ENCODE results near the gene SBNO2. TPM values are rescaled to one million over a fixed set of nuclear protein-coding genes. Genes with fewer than 3 reads are reported as not detected.

SBNO2 gene
- total and polyA plus RNA-seq, 2 of the 4 experiments (the other 2 are of a cell fraction): 13.4 to 40.5 TPM

- 96% methylated on average over 16 of the region's 20 CpGs; no CpG with 5 or more reads in 1 of the 2 experiments for WGBS, 2 experiments (ENCODE audit: extremely low coverage in 2 of 2, insufficient read length in 1 of 2)
- Histone ChIP-seq H2AK5ac (ENCODE audit: low read depth, low read length) (no peak overlapping the region), H3K4me2 (ENCODE audit: low read depth, low read length) (no peak overlapping the region), H2BK15ac (ENCODE audit: low read depth, low read length) (no peak overlapping the region), H4K91ac (ENCODE audit: insufficient read depth, low read depth, low read length) (no peak overlapping the region), H3K23ac (ENCODE audit: low read depth, low read length) (no peak overlapping the region), H3K36me3 (ENCODE audit: control insufficient read depth, insufficient read depth, low read length) (no peaks in the 10 kb centered on the region), H2BK20ac (ENCODE audit: low read depth, low read length) (no peak overlapping the region), H2AK9ac (replicated peaks; ENCODE audit: low read depth, low read length, poor library complexity) (no peak overlapping the region), H2BK5ac (ENCODE audit: low read depth, low read length, poor library complexity, severe bottlenecking) (no peak overlapping the region), H3K4me1 (ENCODE audit: control insufficient read depth, insufficient read depth, low read length) (peaks cover 3% of the 10 kb centered on the region; the same call in 1 of the 2 replicates), H3K27ac (ENCODE audit: insufficient read depth, low read length) (no peak overlapping the region), H3K4me3 (ENCODE audit: insufficient read depth, low read depth, low read length) (no peak overlapping the region), H2AFZ (replicated peaks; ENCODE audit: low read length, poor library complexity) (no peak overlapping the region), H3K4ac (ENCODE audit: low read depth, low read length) (no peak overlapping the region), H3K9ac (ENCODE audit: low read depth, low read length) (no peak overlapping the region), H4K5ac (ENCODE audit: low read depth, low read length) (no peak overlapping the region), H3K14ac (replicated peaks; ENCODE audit: low read depth, low read length) (no peak overlapping the region), H4K20me1 (ENCODE audit: insufficient read depth, low read length) (0 out of 2 replicates have a peak, but pooled peaks cover 6% of the 10 kb centered on the region), H3K79me1 (ENCODE audit: low read depth in 1 of 2, low read length in 2 of 2) (no peaks in the 10 kb centered on the region), H3K9me1 (ENCODE audit: insufficient read depth, low read length) (no peaks in the 10 kb centered on the region), H3K27me3 (ENCODE audit: control insufficient read depth, insufficient read depth, low read length) (peaks cover 3% of the 10 kb centered on the region; the same call in 1 of the 2 replicates), H3K18ac (ENCODE audit: low read depth, low read length) (no peak overlapping the region), H2BK120ac (ENCODE audit: low read depth, low read length) (no peak overlapping the region), H3K56ac (ENCODE audit: extremely low read depth, insufficient read depth, low read length) (no peak overlapping the region), H4K8ac (ENCODE audit: low read depth in 2 of 2, low read length in 2 of 2) (no peak overlapping the region), H3K9me3 (ENCODE audit: control insufficient read depth, insufficient read depth, low read length) (peaks cover 20% of the 10 kb centered on the region)
- BruUV-seq (replicated peaks): no TSS peak
- in situ Hi-C loops (cut with MboI; ENCODE audit: low sequenced_read_pairs): no loop called here
- ATAC-seq (ENCODE audit: low read depth) (no peak), DNase-seq (no peak)
- ChIA-PET POLR2A (ENCODE audit: unreplicated experiment) (no interaction called here), CTCF (no interaction called here)
- TF ChIP-seq CTCF (conservative IDR thresholded peaks at IDR 0.05; ENCODE audit: low read depth, low read length): no peak
- no peak for TF ChIP-seq MAZ (IDR thresholded peaks at IDR 0.05; ENCODE audit: borderline replicate concordance, low read depth, low read length)
- no peak for TF ChIP-seq SMC3 (IDR thresholded peaks at IDR 0.05; ENCODE audit: low read depth, low read length)
- TF ChIP-seq RAD21 (IDR thresholded peaks at IDR 0.05; ENCODE audit: low read length): no peak
- intact Hi-C loops (cut with micrococcal nuclease): no loop called here
- dilution Hi-C loops (cut with HindIII; ENCODE audit: low sequenced_read_pairs, unreplicated experiment): no loop called here
Observed at GRCh38 chr19:1061987-1062386, 112.1 kb downstream of the SBNO2 start.

Data from IMR-90 (cell line).